ENCODE results near the gene NRF1.
"Not testable (repeated sequence)": the region's sequence is repeated elsewhere in the genome, so short reads cannot be mapped to it uniquely, and the experiment has no call there.

NRF1 gene

DNA sequence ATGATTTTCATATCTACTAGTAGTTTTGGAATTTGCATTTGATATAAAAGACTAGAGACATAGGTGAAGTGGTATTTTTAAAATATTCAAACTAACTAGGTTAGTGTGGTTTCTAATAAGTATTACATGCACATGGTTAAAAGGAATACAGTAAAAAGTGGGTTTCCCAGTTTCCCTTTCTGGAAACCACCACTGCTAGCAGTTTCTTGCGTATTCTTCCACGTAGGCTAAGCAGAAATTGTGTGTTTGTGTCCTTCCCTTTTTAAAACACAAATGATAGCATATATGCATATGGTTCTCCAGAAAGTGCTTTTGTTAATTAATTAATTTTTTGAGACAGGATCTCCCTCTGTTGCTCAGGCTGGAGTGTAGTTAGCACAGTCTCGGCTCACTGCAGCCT is 15.4 kb downstream of the NRF1 start:
- no peak for TF ChIP-seq POLR2A (IDR thresholded peaks at IDR 0.05; ENCODE audit: extremely low read depth, insufficient read length)
- no peak for TF ChIP-seq MYC (IDR thresholded peaks at IDR 0.05; ENCODE audit: low read depth, low read length)
- TF ChIP-seq, protein P1, sequence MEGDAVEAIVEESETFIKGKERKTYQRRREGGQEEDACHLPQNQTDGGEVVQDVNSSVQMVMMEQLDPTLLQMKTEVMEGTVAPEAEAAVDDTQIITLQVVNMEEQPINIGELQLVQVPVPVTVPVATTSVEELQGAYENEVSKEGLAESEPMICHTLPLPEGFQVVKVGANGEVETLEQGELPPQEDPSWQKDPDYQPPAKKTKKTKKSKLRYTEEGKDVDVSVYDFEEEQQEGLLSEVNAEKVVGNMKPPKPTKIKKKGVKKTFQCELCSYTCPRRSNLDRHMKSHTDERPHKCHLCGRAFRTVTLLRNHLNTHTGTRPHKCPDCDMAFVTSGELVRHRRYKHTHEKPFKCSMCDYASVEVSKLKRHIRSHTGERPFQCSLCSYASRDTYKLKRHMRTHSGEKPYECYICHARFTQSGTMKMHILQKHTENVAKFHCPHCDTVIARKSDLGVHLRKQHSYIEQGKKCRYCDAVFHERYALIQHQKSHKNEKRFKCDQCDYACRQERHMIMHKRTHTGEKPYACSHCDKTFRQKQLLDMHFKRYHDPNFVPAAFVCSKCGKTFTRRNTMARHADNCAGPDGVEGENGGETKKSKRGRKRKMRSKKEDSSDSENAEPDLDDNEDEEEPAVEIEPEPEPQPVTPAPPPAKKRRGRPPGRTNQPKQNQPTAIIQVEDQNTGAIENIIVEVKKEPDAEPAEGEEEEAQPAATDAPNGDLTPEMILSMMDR (IDR thresholded peaks at IDR 0.05; ENCODE audit: low read depth, low read length): no peak
- TF ChIP-seq, protein P2, sequence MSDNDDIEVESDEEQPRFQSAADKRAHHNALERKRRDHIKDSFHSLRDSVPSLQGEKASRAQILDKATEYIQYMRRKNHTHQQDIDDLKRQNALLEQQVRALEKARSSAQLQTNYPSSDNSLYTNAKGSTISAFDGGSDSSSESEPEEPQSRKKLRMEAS (IDR thresholded peaks at IDR 0.05; ENCODE audit: low read depth, low read length): no peak
- no peak overlapping the region for H3K4me3 ChIP-seq (ENCODE audit: low read depth, low read length)
- no peak for DNase-seq (ENCODE audit: low read depth)

DNA sequence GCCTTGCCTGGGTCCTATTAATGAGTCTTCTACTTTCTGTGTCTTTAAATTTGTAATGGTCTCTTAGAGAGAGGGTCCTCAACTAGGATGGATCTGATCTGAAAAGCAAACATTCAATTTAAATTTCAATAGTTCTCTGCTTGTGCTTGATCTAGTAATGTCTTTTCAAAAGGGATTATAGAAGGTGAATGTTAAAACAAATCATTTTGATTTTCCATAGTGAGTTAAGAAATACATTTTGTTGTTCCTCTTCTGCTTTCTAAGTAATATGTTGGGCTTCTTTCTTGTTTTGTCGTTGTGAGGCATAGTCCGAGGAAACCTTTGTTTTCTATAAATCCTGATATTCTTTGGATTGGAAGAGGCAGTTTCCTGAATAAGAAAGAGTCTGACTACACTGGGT is 18.8 kb downstream of the NRF1 start:
- TF ChIP-seq MYC (IDR thresholded peaks at IDR 0.05; ENCODE audit: low read depth, low read length): no peak
- TF ChIP-seq, protein P1 (IDR thresholded peaks at IDR 0.05; ENCODE audit: low read depth, low read length): no peak
- TF ChIP-seq POLR2A (IDR thresholded peaks at IDR 0.05; ENCODE audit: extremely low read depth, insufficient read length): no peak
- TF ChIP-seq, protein P2 (IDR thresholded peaks at IDR 0.05; ENCODE audit: low read depth, low read length): no peak
- no peak overlapping the region for H3K4me3 ChIP-seq (ENCODE audit: low read depth, low read length)
- no peak for DNase-seq (ENCODE audit: low read depth)

DNA sequence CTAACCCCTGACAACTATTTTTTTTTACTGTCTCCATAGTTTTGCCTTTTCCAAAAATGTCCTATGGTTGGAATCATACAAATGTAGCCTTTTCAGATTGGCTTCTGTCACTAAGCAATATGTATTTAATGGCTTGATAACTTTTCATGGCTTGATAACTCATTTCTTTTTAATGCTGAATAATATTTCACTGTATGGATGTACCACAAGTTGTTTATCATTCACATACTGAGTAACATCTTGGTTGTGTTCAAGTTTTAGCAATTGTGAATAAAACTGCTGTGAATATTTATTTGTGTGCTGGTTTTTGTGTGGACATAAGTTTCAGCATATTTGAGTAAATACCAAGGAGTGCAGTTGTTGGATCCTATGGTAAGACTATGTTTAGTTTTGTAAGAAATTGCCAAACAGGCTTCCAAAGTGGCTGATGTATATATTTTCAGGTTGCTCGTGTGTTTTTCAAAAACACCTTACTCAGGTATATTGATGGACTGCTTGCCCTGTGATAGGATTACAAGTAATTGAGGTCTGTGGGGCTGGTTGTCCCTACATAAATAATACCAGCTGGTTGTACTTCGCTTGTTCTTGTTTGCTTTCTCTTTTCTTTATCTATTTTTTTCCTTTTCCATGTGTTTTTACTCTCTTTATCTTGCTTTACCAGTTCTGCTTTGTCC is 23.0 kb downstream of the NRF1 start:
- no peak for DNase-seq (ENCODE audit: low read depth)
- TF ChIP-seq, protein P2 (IDR thresholded peaks at IDR 0.05; ENCODE audit: low read depth, low read length): no peak
- TF ChIP-seq POLR2A (IDR thresholded peaks at IDR 0.05; ENCODE audit: extremely low read depth, insufficient read length): no peak
- H3K4me3 ChIP-seq (ENCODE audit: low read depth, low read length): no peak overlapping the region

DNA sequence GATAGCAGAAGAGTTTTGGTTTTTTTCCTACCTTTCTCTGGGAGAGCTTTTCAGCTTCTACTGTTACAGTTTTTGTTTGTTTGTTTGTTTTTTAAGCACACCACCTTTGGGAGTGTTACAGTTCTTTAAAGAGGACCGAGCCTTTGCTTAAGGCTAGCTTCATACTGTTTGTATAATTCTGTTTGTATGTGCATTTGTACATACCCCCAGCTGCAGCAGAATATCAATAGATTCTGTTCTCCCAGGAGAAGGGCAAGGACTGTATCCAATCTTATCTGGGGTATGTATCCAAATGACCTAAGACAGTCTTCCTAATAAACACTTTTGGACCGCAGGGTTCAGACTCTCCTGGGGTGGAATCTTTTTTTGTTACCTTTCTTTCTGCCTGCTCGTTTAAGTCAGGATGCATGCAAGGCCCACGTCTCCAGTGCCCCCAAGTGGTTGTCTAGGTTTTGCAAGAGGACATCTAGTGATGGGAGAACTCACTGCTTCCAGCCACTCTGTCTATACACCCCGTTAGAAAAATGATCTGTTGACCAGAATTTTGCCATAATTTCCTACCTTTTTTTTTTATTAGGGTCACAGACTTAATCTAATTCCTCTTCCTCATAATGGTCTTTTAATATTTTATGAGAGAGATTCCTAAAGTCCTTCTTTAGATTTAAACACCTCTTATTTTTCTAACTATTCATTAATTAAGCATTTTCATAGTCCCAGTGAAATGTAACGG is 23.9 kb downstream of the NRF1 start:
- TF ChIP-seq, protein P2 (IDR thresholded peaks at IDR 0.05; ENCODE audit: low read depth, low read length): peak; percentile 21; the same call in 1 of the 2 replicates
- TF ChIP-seq, protein P1 (IDR thresholded peaks at IDR 0.05; ENCODE audit: low read depth, low read length): peak; percentile 99
- no peak for TF ChIP-seq POLR2A (IDR thresholded peaks at IDR 0.05; ENCODE audit: extremely low read depth, insufficient read length)
- 0 out of 2 replicates have a peak, but pooled peaks have one; percentile 7 for TF ChIP-seq MYC (IDR thresholded peaks at IDR 0.05; ENCODE audit: low read depth, low read length)
- DNase-seq (ENCODE audit: low read depth): peak; percentile 88
- no peak overlapping the region for H3K4me3 ChIP-seq (ENCODE audit: low read depth, low read length)

DNA sequence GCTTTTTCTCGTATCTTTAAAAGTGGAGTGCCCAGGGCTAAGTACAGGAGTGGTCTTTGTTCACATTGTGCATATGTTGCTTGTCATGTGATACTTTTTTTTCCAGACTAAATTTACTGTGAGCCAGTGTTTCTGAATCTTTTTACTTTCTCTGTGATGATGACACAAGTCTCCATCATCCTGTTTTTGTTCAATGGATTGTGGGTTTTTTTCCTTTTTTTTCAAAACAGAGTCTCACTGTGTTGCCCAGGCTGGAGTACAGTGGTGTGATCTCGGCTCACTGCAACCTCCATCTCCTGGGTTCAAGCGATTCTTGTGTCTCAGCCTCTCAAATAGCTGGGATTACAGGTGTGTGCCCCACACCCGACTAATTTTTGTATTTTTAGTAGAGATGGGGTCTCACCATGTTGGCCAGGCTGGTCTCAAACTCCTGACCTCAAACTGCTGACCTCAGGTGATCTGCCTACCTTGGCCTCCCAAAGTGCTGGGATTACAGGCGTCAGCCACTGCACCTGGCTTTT is 24.6 kb downstream of the NRF1 start:
- not testable (repeated sequence) for DNase-seq (ENCODE audit: low read depth); H3K4me3 ChIP-seq (ENCODE audit: low read depth, low read length)

DNA sequence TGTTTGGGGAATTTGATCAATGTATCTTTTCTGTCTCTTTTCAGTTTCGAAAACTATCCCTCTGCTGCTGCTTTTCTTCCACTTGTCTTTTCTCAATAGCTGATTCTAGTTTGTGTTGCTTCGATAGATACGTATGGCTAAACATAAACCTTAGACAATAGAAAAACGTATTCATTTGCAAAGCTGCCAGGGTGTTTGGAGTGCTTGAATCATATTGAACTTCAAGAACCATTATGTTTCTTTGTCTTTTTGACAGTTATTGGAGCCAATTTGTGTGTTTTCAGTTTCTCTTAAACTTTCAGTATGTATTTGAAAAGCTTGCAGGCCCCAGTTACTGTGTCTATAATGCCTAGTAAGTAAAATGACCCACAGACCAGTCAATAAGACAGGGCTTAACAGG is 25.1 kb downstream of the NRF1 start:
- TF ChIP-seq POLR2A (IDR thresholded peaks at IDR 0.05; ENCODE audit: extremely low read depth, insufficient read length) (no peak), MYC (IDR thresholded peaks at IDR 0.05; ENCODE audit: low read depth, low read length) (no peak)
- TF ChIP-seq, protein P1 (IDR thresholded peaks at IDR 0.05; ENCODE audit: low read depth, low read length): no peak
- TF ChIP-seq, protein P2 (IDR thresholded peaks at IDR 0.05; ENCODE audit: low read depth, low read length): no peak
- DNase-seq (ENCODE audit: low read depth): no peak
- H3K4me3 ChIP-seq (ENCODE audit: low read depth, low read length): no peak overlapping the region
